A673 (cell line): Measurements from ENCODE around the gene ZNF768.

Source experiments
- CTCF ChIP-seq: fragments of 300-800, 200-600 bp; sonication (generic); conservative IDR thresholded peaks from 2 replicates; pipeline ENCODE4 v1.5.1; 2017; ENCODE audit warnings: low read depth, mild to moderate bottlenecking, antibody characterized with exemption, low read length, moderate library complexity, mixed read lengths
- EZH2 ChIP-seq: fragments of 200-600 bp; sonication (generic); IDR thresholded peaks from 2 replicates; pipeline ENCODE4 v1.6.1; 2017; ENCODE audit warnings: borderline replicate concordance, low read depth, mild to moderate bottlenecking, mixed read lengths, antibody characterized with exemption, low read length; ENCODE audit not compliant: poor library complexity, severe bottlenecking

GRCh38 chr16:30523768-30524574 is 2.4 kb downstream of the ZNF768 start:
- TF ChIP-seq CTCF: no peak
- no peak for TF ChIP-seq EZH2
